HG02973 (cell line): ENCODE data around the gene DPP4.
"Not testable (repeated sequence)": the region's sequence is repeated elsewhere in the genome, so short reads cannot be mapped to it uniquely, and the experiment has no call there.

Experiments
- ATAC-seq: cut with Tn5 transposase; IDR thresholded peaks from one replicate; pipeline ENCODE4 v1.9.1; 2021; ENCODE audit warnings: moderate library complexity; ENCODE audit not compliant: unreplicated experiment

DPP4 gene

GRCh38 chr2:161969159-161969558 lies 104.9 kb downstream of the DPP4 start:
- ATAC-seq = no peak

GRCh38 chr2:161965994-161966393 lies 108.0 kb downstream of the DPP4 start:
- ATAC-seq = no peak

DNA sequence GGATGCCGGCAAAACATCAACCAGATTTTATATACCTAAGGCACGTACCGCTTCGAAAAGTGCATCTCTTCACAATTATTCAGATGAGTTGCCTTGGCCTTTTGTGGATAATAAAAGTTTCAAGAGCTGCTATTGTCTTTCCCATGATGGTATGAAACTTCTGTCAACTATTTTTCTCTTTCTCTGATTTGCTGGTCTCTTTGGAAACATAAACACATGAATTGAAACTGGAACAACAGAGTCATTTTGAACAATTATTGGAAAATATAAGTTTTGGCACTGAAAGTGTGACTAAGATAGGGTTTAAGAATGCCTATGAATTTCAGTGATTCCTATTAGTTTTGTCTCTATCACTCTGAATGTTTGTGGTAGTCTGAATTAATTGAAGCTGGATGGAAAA lies 109.9 kb downstream of the DPP4 start:
- ATAC-seq = no peak

- ATAC-seq = no peak
Measured at GRCh38 chr2:161962160-161962559, 111.9 kb downstream of the DPP4 start.

DNA sequence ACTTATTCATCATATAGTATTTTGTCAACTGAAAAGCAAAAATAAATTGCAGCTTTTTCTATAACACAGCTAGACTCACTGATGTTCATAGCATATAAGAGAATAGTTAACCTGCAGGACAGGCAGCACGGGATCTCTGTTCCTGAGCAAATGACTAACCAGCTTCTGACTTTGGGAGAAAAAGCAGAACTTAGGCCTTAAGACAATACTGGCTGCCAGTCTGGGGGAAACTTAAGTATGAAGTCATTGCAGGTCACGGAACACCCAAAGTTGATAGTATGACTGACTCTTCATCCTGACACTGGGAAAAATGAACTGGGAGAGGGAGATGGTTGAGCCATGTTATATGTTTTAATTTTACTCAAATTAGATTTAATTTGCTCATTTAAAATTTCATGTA lies 113.0 kb downstream of the DPP4 start:
- ATAC-seq = no peak

DNA sequence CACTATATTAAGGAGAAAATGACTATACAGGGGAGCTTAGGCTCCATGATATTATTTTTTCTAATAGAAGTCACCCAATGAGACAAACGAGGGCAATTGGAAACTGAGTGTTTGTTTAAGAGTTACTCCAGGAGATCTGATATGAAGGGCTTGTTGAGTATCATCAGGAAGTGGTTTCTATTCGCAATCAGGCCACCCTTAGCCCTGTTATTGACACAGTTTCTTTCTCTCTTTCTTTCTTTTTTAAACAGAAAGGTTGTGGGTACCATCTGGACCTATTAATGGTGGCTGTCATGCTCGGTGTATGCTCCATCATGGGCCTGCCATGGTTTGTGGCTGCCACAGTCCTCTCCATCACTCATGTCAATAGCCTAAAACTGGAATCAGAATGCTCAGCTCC lies 117.3 kb downstream of the DPP4 start:
- no peak for ATAC-seq

DNA sequence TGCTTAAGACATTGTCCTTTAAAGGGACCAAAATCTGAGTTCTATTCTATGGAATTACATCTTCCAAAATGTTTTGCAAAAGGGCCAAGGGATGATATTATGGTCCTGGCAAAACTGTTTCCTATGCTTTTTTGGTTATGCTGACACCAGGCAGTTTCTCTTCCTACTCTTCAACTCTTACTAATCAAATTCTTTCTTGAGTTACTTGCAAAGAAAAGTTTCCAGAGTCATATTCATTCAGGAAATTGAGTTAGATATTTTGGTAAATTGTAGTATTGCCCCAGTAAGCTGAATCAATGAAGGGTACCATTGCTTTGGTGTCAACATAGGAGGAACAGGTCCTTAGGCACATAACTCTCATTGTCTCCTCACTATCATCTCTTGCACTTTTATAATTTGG lies 118.8 kb downstream of the DPP4 start:
- ATAC-seq = no peak

DNA sequence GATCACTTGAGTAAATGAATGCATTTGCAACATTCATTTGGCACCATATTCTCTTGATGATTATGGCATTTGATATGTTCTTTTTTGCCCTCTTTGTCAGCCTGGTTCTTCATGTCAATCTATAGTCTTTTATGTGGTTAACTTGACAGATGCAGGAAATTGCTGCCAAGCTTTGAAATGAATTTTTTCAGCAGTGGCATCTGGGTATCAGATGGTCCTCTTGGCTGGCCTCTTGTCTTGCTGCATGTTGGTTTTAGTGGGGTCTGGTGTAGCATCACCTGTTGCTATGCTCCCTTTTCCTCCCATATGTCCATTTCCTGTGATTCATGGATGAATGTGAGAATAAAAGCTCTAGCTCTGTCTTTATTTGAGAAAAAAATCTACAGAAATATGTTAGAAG lies 119.9 kb downstream of the DPP4 start:
- no peak for ATAC-seq

GRCh38 chr2:161953367-161953766 lies 120.6 kb downstream of the DPP4 start:
- ATAC-seq = not testable (repeated sequence)

DNA sequence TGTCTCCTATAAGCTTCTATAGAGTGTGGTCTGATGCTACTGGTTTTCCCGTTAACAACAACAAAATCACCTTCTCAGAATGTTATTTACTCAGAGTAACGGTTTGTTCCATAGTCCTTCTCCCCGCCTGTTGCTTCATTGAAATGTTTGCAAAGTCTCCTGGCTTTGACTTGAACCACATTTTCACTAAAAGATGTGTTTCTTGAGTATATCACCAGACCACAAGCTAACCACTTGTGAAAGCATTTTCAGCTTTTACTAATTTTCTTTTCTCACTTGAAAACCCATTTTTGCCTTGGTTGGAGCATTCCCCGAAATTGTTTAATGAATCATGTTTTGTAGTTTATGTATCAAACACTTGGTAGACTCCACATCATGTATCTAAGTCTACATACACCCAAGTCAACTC lies 121.2 kb downstream of the DPP4 start:
- ATAC-seq = no peak

DNA sequence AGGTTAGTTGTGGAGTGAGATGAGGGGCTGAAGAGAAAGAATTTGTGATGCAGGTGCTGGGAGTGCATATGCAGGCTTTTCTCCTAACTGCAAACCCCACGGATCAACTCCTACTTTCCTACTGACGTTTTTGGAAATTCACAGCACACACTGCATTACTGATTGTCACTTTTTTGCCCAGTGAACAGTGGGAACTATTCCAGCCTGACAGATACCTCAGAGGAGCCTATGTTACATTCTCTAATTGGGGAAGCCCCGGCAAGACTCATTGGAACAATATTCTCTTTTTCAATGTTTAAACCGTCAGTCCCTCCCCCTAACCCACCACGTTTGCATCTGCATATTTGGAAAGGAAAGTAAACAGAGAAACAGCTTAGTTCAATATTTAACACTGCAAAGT lies 126.2 kb downstream of the DPP4 start:
- ATAC-seq = no peak

DNA sequence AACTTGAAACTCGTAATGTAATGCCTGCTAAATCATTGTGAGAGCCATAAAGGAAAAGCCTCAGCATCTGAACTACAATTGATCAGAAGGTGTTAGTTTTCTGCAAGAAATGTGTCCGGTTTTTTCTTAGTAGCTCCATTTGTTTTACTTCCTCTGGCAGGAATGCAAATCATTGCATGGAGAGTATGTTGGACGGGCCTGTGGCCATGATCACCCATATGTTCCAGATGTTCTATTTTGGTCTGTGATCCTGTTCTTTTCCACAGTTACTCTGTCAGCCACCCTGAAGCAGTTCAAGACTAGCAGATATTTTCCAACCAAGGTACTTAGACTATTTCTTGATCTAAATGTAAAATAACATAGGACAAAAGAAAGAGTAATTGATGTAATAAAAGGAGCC lies 126.6 kb downstream of the DPP4 start:
- no peak for ATAC-seq

GRCh38 chr2:161946489-161947107 lies 127.4 kb downstream of the DPP4 start:
- ATAC-seq = no peak

GRCh38 chr2:161943011-161943410 lies 131.0 kb downstream of the DPP4 start:
- ATAC-seq = no peak
